SK-N-SH treated with all-trans-retinoic acid at 6 μM for 48 hours (cell line): ENCODE data around the gene NTM.

Experiments
- ATAC-seq: fragments of 200-7000 bp; cut with Tn5 transposase; 3 replicates; pipeline ENCODE4 v1.9.1; 2020; ENCODE audit warnings: mild to moderate bottlenecking, moderate library complexity
- ARNTL ChIP-seq: fragments of 450-650 bp; formaldehyde crosslinking; IDR thresholded peaks from 2 replicates; pipeline ENCODE4 v1.5.0; 2020; ENCODE audit warnings: low read depth, mild to moderate bottlenecking, moderate library complexity, borderline replicate concordance
- BACH2 ChIP-seq: fragments of 250-450 bp; sonication (Bioruptor Pico); IDR thresholded peaks from 2 replicates; pipeline ENCODE4 v1.9.0; 2021; ENCODE audit warnings: mild to moderate bottlenecking, borderline replicate concordance
- CSDC2 ChIP-seq: fragments of 250-450 bp; sonication (Bioruptor Pico); IDR thresholded peaks from 2 replicates; pipeline ENCODE4 v1.5.0; 2020; ENCODE audit warnings: mild to moderate bottlenecking, moderate library complexity
- ESRRG ChIP-seq: fragments of 250-450 bp; sonication (Bioruptor Pico); IDR thresholded peaks from 2 replicates; pipeline ENCODE4 v1.6.1; 2021; ENCODE audit warnings: mild to moderate bottlenecking
- GLIS3 ChIP-seq: fragments of 250-450 bp; sonication (Bioruptor Pico); IDR thresholded peaks from 2 replicates; pipeline ENCODE4 v1.5.0; 2020; ENCODE audit warnings: mild to moderate bottlenecking, moderate library complexity
- ISL1 ChIP-seq: fragments of 250-450 bp; sonication (Bioruptor Pico); IDR thresholded peaks from 2 replicates; pipeline ENCODE4 v2.1.2; 2022; ENCODE audit warnings: mild to moderate bottlenecking, moderate library complexity
- OSR1 ChIP-seq: fragments of 250-450 bp; sonication (Bioruptor Pico); IDR thresholded peaks from 2 replicates; pipeline ENCODE4 v1.8.0; 2022; ENCODE audit warnings: moderate library complexity, mild to moderate bottlenecking, inconsistent platforms
- PATZ1 ChIP-seq: fragments of 250-450 bp; sonication (Bioruptor Pico); IDR thresholded peaks from 2 replicates; pipeline ENCODE4 v1.8.0; 2020; ENCODE audit warnings: mild to moderate bottlenecking, moderate library complexity, borderline replicate concordance
- PPARA ChIP-seq: fragments of 250-450 bp; sonication (Bioruptor Pico); IDR thresholded peaks from 2 replicates; pipeline ENCODE4 v1.5.0; 2020; ENCODE audit warnings: mild to moderate bottlenecking, borderline replicate concordance
- SNAI2 ChIP-seq: fragments of 250-450 bp; sonication (Bioruptor Pico); IDR thresholded peaks from 2 replicates; pipeline ENCODE4 v1.5.0; 2020; ENCODE audit warnings: mild to moderate bottlenecking, moderate library complexity
- TCF4 ChIP-seq: fragments of 250-450 bp; sonication (Bioruptor Pico); IDR thresholded peaks from 2 replicates; pipeline ENCODE4 v1.8.0; 2021; ENCODE audit warnings: mild to moderate bottlenecking, moderate library complexity, borderline replicate concordance
- TOX ChIP-seq: fragments of 250-450 bp; sonication (Bioruptor Pico); IDR thresholded peaks from 2 replicates; pipeline ENCODE4 v1.8.0; 2021; ENCODE audit warnings: mild to moderate bottlenecking, moderate library complexity, borderline replicate concordance
- TSHZ2 ChIP-seq: fragments of 250-450 bp; sonication (Bioruptor Pico); IDR thresholded peaks from 2 replicates; pipeline ENCODE4 v1.5.0; 2020; ENCODE audit warnings: mild to moderate bottlenecking, moderate library complexity
- ZC3H10 ChIP-seq: fragments of 250-450 bp; sonication (Bioruptor Pico); IDR thresholded peaks from 2 replicates; pipeline ENCODE4 v1.5.1; 2021; ENCODE audit warnings: mild to moderate bottlenecking, moderate library complexity
- ZFP3 ChIP-seq: fragments of 250-450 bp; sonication (Bioruptor Pico); IDR thresholded peaks from 2 replicates; pipeline ENCODE4 v1.5.0; 2020; ENCODE audit warnings: mild to moderate bottlenecking, moderate library complexity
- ZFP30 ChIP-seq: fragments of 450-650 bp; formaldehyde crosslinking; IDR thresholded peaks from 2 replicates; pipeline ENCODE4 v1.5.0; 2022; ENCODE audit warnings: mild to moderate bottlenecking, moderate library complexity
- ZNF565 ChIP-seq: fragments of 450-650 bp; formaldehyde crosslinking; conservative IDR thresholded peaks from 2 replicates; pipeline ENCODE4 v1.5.0; 2020; ENCODE audit warnings: low read depth, mild to moderate bottlenecking, moderate library complexity
- ZNF70 ChIP-seq: fragments of 450-650 bp; formaldehyde crosslinking; IDR thresholded peaks from 2 replicates; pipeline ENCODE4 v1.5.0; 2020; ENCODE audit warnings: mild to moderate bottlenecking, moderate library complexity
- ZNF8 ChIP-seq: fragments of 450-650 bp; formaldehyde crosslinking; IDR thresholded peaks from 2 replicates; pipeline ENCODE4 v1.5.0; 2020; ENCODE audit warnings: mild to moderate bottlenecking, moderate library complexity
- TF ChIP-seq, protein P1 (sequence below): fragments of 250-450 bp; sonication (Bioruptor Pico); IDR thresholded peaks from 2 replicates; pipeline ENCODE4 v1.8.0; 2021; ENCODE audit warnings: low read depth, mild to moderate bottlenecking, moderate library complexity, borderline replicate concordance
- TF ChIP-seq, protein P2 (sequence below): fragments of 250-450 bp; sonication (Bioruptor Pico); IDR thresholded peaks from 2 replicates; pipeline ENCODE4 v1.5.1; 2020; ENCODE audit warnings: low read depth, mild to moderate bottlenecking, moderate library complexity

The NTM gene

DNA sequence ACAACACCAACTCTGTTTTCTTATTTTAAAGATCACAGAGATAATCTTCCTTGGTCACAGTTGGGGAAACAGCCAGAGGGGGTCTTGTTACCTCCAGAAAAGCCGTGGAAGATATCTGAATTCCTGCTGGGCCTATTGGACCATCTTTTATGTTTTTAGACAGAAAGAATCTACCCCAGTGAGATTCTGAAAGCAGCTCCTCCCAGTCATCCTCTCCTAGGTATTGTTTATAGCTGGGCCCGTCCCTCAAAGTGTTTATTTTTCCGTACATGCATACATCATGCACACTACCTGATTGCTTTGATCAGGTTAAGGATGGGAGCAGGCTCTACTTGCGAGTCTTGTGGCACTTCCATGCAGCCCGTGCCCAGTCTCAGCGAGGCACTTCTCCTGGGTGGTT lies 742.4 kb downstream of the NTM start:
- TF ChIP-seq ZC3H10 (CRISPR knock-in tag), result no peak
- TF ChIP-seq, protein P1, sequence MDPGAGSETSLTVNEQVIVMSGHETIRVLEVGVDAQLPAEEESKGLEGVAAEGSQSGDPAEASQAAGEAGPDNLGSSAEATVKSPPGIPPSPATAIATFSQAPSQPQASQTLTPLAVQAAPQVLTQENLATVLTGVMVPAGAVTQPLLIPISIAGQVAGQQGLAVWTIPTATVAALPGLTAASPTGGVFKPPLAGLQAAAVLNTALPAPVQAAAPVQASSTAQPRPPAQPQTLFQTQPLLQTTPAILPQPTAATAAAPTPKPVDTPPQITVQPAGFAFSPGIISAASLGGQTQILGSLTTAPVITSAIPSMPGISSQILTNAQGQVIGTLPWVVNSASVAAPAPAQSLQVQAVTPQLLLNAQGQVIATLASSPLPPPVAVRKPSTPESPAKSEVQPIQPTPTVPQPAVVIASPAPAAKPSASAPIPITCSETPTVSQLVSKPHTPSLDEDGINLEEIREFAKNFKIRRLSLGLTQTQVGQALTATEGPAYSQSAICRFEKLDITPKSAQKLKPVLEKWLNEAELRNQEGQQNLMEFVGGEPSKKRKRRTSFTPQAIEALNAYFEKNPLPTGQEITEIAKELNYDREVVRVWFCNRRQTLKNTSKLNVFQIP (CRISPR knock-in tag), result no peak
- no peak for TF ChIP-seq PPARA (CRISPR knock-in tag)
- TF ChIP-seq ARNTL (CRISPR knock-in tag), result no peak
- no peak for TF ChIP-seq ZFP30 (CRISPR knock-in tag)
- TF ChIP-seq GLIS3, result no peak
- no peak for TF ChIP-seq CSDC2 (CRISPR knock-in tag)
- no peak for TF ChIP-seq OSR1 (CRISPR knock-in tag)
- TF ChIP-seq TSHZ2 (CRISPR knock-in tag), result no peak
- no peak for TF ChIP-seq TOX
- TF ChIP-seq, protein P2, sequence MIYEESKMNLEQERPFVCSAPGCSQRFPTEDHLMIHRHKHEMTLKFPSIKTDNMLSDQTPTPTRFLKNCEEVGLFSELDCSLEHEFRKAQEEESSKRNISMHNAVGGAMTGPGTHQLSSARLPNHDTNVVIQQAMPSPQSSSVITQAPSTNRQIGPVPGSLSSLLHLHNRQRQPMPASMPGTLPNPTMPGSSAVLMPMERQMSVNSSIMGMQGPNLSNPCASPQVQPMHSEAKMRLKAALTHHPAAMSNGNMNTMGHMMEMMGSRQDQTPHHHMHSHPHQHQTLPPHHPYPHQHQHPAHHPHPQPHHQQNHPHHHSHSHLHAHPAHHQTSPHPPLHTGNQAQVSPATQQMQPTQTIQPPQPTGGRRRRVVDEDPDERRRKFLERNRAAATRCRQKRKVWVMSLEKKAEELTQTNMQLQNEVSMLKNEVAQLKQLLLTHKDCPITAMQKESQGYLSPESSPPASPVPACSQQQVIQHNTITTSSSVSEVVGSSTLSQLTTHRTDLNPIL (CRISPR knock-in tag), result no peak
- no peak for TF ChIP-seq ZNF70
- TF ChIP-seq TCF4 (CRISPR knock-in tag), result no peak
- no peak for TF ChIP-seq PATZ1 (CRISPR knock-in tag)
- TF ChIP-seq, all 23 proteins: peak for 0
- ATAC-seq, result no peak

GRCh38 chr11:132114185-132114584 lies 743.8 kb downstream of the NTM start:
- ATAC-seq, result peak; percentile 68
- TF ChIP-seq SNAI2 (CRISPR knock-in tag) (no peak), GLIS3 (no peak), ZC3H10 (CRISPR knock-in tag) (no peak), ZFP30 (CRISPR knock-in tag) (no peak), ZNF565 (no peak), PPARA (CRISPR knock-in tag) (no peak), TOX (no peak), ZFP3 (CRISPR knock-in tag) (no peak), TSHZ2 (CRISPR knock-in tag) (no peak), ESRRG (no peak), OSR1 (CRISPR knock-in tag) (no peak), ISL1 (no peak), ZNF8 (CRISPR knock-in tag) (no peak), CSDC2 (CRISPR knock-in tag) (no peak), BACH2 (no peak), ZNF70 (no peak)
- TF ChIP-seq, protein P1 (CRISPR knock-in tag), result no peak
- TF ChIP-seq, protein P2 (CRISPR knock-in tag), result no peak
